ENCODE data around the gene CALML4.

Gene CALML4

GRCh38 chr15:68220489-68220888, 15.4 kb upstream of the CALML4 start:
- H3K9me2 ChIP-seq (replicated peaks; ENCODE audit: control insufficient read depth, low read length), result no peaks in the 10 kb centered on the region
- no peak overlapping the region for H3K4me2 ChIP-seq (ENCODE audit: low read length)
- no peak overlapping the region for H3K4me3 ChIP-seq (ENCODE audit: low read length)
- H3K36me3 ChIP-seq (ENCODE audit: control insufficient read depth, low read length), result peaks cover 45% of the 10 kb centered on the region
- H3K4me1 ChIP-seq (ENCODE audit: control insufficient read depth, low read length), result peaks cover 14% of the 10 kb centered on the region
- H3K27me3 ChIP-seq (ENCODE audit: control insufficient read depth, low read length), result no peaks in the 10 kb centered on the region
- H3K27ac ChIP-seq (ENCODE audit: low read depth, low read length), result no peak overlapping the region
- TF ChIP-seq, protein P1, sequence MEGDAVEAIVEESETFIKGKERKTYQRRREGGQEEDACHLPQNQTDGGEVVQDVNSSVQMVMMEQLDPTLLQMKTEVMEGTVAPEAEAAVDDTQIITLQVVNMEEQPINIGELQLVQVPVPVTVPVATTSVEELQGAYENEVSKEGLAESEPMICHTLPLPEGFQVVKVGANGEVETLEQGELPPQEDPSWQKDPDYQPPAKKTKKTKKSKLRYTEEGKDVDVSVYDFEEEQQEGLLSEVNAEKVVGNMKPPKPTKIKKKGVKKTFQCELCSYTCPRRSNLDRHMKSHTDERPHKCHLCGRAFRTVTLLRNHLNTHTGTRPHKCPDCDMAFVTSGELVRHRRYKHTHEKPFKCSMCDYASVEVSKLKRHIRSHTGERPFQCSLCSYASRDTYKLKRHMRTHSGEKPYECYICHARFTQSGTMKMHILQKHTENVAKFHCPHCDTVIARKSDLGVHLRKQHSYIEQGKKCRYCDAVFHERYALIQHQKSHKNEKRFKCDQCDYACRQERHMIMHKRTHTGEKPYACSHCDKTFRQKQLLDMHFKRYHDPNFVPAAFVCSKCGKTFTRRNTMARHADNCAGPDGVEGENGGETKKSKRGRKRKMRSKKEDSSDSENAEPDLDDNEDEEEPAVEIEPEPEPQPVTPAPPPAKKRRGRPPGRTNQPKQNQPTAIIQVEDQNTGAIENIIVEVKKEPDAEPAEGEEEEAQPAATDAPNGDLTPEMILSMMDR (IDR thresholded peaks at IDR 0.05; ENCODE audit: low read depth, low read length, poor library complexity, severe bottlenecking), result no peak
- no peak for TF ChIP-seq EZH2phosphoT487 (IDR thresholded peaks at IDR 0.05; ENCODE audit: borderline replicate concordance, low read length)
- no peaks in the 10 kb centered on the region for H3K9me3 ChIP-seq (ENCODE audit: control insufficient read depth, insufficient read depth, low read length)
- peaks cover 80% of the 10 kb centered on the region for H3K79me2 ChIP-seq (ENCODE audit: control insufficient read depth, low read length)
- peaks cover 8% of the 10 kb centered on the region; the same call in 1 of the 2 replicates for H4K20me1 ChIP-seq (ENCODE audit: control insufficient read depth, insufficient read depth, low read depth, low read length)
- peaks cover 6% of the 10 kb centered on the region for H3F3A ChIP-seq (ENCODE audit: control insufficient read depth, insufficient read depth)

- Histone ChIP-seq H3K9me2 (replicated peaks; ENCODE audit: control insufficient read depth, low read length) (no peaks in the 10 kb centered on the region), H3K27ac (ENCODE audit: low read depth, low read length) (no peak overlapping the region)
Observed at GRCh38 chr15:68218847-68219798, 14.0 kb upstream of the CALML4 start.

DNA sequence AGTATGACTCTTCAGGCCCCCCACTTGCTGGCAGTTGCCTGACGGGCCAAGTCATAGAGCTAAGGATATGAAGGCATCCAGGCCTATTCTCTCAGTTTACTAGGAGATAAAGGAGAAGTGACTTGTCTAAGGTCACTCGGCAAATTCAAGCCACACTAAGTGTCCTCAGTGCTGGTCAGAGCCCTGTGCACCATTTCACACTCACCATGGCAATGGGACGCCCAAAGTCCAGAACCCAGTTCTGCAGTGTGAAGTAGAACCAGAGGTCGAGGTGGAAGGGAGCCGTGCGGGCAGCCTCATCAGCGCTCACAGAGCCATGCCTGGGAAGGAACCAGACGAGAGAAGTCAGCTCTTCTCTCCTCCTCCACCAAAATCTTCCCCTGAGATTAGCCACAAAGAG, 13.2 kb upstream of the CALML4 start:
- Histone ChIP-seq H3K79me2 (ENCODE audit: control insufficient read depth, low read length) (peaks cover 71% of the 10 kb centered on the region), H3K4me3 (ENCODE audit: low read length) (no peak overlapping the region), H3K4me2 (ENCODE audit: low read length) (no peak overlapping the region), H3K9me3 (ENCODE audit: control insufficient read depth, insufficient read depth, low read length) (no peaks in the 10 kb centered on the region), H3K36me3 (ENCODE audit: control insufficient read depth, low read length) (peaks cover 46% of the 10 kb centered on the region), H3F3A (ENCODE audit: control insufficient read depth, insufficient read depth) (no peaks in the 10 kb centered on the region), H4K20me1 (ENCODE audit: control insufficient read depth, insufficient read depth, low read depth, low read length) (peaks cover 8% of the 10 kb centered on the region; the same call in 1 of the 2 replicates), H3K27me3 (ENCODE audit: control insufficient read depth, low read length) (no peaks in the 10 kb centered on the region), H3K4me1 (ENCODE audit: control insufficient read depth, low read length) (no peaks in the 10 kb centered on the region), H3K27ac (ENCODE audit: low read depth, low read length) (no peak overlapping the region), H3K9me2 (replicated peaks; ENCODE audit: control insufficient read depth, low read length) (no peaks in the 10 kb centered on the region)
- TF ChIP-seq EZH2phosphoT487 (IDR thresholded peaks at IDR 0.05; ENCODE audit: borderline replicate concordance, low read length), result no peak
- TF ChIP-seq, protein P1 (IDR thresholded peaks at IDR 0.05; ENCODE audit: low read depth, low read length, poor library complexity, severe bottlenecking), result no peak

More at GRCh38 chr15:68218847-68219798, 14.0 kb upstream of the CALML4 start:
- no peaks in the 10 kb centered on the region for H3K27me3 ChIP-seq (ENCODE audit: control insufficient read depth, low read length)
- peaks cover 46% of the 10 kb centered on the region for H3K36me3 ChIP-seq (ENCODE audit: control insufficient read depth, low read length)
- TF ChIP-seq, protein P1 (IDR thresholded peaks at IDR 0.05; ENCODE audit: low read depth, low read length, poor library complexity, severe bottlenecking), result no peak
- no peak for TF ChIP-seq EZH2phosphoT487 (IDR thresholded peaks at IDR 0.05; ENCODE audit: borderline replicate concordance, low read length)
- H3K9me3 ChIP-seq (ENCODE audit: control insufficient read depth, insufficient read depth, low read length), result no peaks in the 10 kb centered on the region
- H3K79me2 ChIP-seq (ENCODE audit: control insufficient read depth, low read length), result peaks cover 79% of the 10 kb centered on the region
- peaks cover 8% of the 10 kb centered on the region; the same call in 1 of the 2 replicates for H4K20me1 ChIP-seq (ENCODE audit: control insufficient read depth, insufficient read depth, low read depth, low read length)
- H3K4me1 ChIP-seq (ENCODE audit: control insufficient read depth, low read length), result peaks cover under 1% of the 10 kb centered on the region
- no peak overlapping the region for H3K4me2 ChIP-seq (ENCODE audit: low read length)
- H3F3A ChIP-seq (ENCODE audit: control insufficient read depth, insufficient read depth), result no peaks in the 10 kb centered on the region
- no peak overlapping the region for H3K4me3 ChIP-seq (ENCODE audit: low read length)

Data from DOHH2 (cell line).